HG03045 (cell line): ENCODE measurements around the gene SMURF1.
"Not testable (repeated sequence)": the region's sequence is repeated elsewhere in the genome, so short reads cannot be mapped to it uniquely, and the experiment has no call there.

Source experiments
- ATAC-seq: cut with Tn5 transposase; IDR thresholded peaks from one replicate; pipeline ENCODE4 v1.9.1; 2021; ENCODE audit warnings: mild to moderate bottlenecking, moderate library complexity; ENCODE audit not compliant: unreplicated experiment

The SMURF1 gene

GRCh38 chr7:99143853-99144672 lies at the start of gene SMURF1:
Gene SMURF1 (minus strand): TSS chr7:99144108. CDS start chr7:99143780, 328 bp downstream.
- ATAC-seq: peak; percentile 83

- ATAC-seq: no peak
These were observed 48.1 kb upstream of the SMURF1 start for GRCh38 chr7:99191869-99192596.

GRCh38 chr7:99190359-99191009 lies 46.6 kb upstream of the SMURF1 start:
- ATAC-seq: no peak

- no peak for ATAC-seq
These were observed 45.3 kb upstream of the SMURF1 start for GRCh38 chr7:99189222-99189621.

- ATAC-seq: no peak
These were observed 44.3 kb upstream of the SMURF1 start for GRCh38 chr7:99188221-99188620.

GRCh38 chr7:99184532-99185218 lies 40.8 kb upstream of the SMURF1 start:
- ATAC-seq: no peak

GRCh38 chr7:99180067-99180650 lies 36.3 kb upstream of the SMURF1 start:
- ATAC-seq: no peak

GRCh38 chr7:99177165-99177564 lies 33.3 kb upstream of the SMURF1 start:
- ATAC-seq: no peak

- ATAC-seq: no peak
These were observed 29.9 kb upstream of the SMURF1 start for GRCh38 chr7:99173787-99174186.

GRCh38 chr7:99171731-99172130 lies 27.8 kb upstream of the SMURF1 start:
- ATAC-seq: no peak

- no peak for ATAC-seq
These were observed 26.8 kb upstream of the SMURF1 start for GRCh38 chr7:99170730-99171074.

- ATAC-seq: no peak
These were observed 26.3 kb upstream of the SMURF1 start for GRCh38 chr7:99170065-99170729.

GRCh38 chr7:99167072-99167471 lies 23.2 kb upstream of the SMURF1 start:
- ATAC-seq: no peak

- no peak for ATAC-seq
These were observed 21.9 kb upstream of the SMURF1 start for GRCh38 chr7:99165816-99166215.

- not testable (repeated sequence) for ATAC-seq
These were observed 19.8 kb upstream of the SMURF1 start for GRCh38 chr7:99163669-99164068.

GRCh38 chr7:99156649-99157048 lies 12.7 kb upstream of the SMURF1 start:
- ATAC-seq: no peak

GRCh38 chr7:99155211-99155610 lies 11.3 kb upstream of the SMURF1 start:
- no peak for ATAC-seq

- ATAC-seq: no peak
These were observed 3.1 kb upstream of the SMURF1 start for GRCh38 chr7:99146979-99147378.

- ATAC-seq: peak; percentile 35
These were observed 421 bp downstream of the SMURF1 start for GRCh38 chr7:99143521-99143852.

- no peak for ATAC-seq
These were observed 984 bp downstream of the SMURF1 start for GRCh38 chr7:99142727-99143520.
